Stimulated activated effector memory CD8-positive, alpha-beta T cell treated with anti-CD3 and anti-CD28 coated beads, Interleukin-12 subunit alpha, Interleukin-12 subunit beta, amount 100 ng/mL, for 72 hours (primary cell): ENCODE results near the gene PROC.

Source experiments
- ATAC-seq: fragments of 150-1000 bp; cut with Tn5 transposase; 2 replicates; pipeline ENCODE4 v1.10.0; 2021
- DNase-seq, 2 donors: peaks; one replicate each; pipeline ENCODE4 v3.0.0; 2021 to 2022; ENCODE audit warnings: low spot score in 2 of 2
- H3K27ac Mint-ChIP-seq: one replicate; pipeline ENCODE4 v1.8.0; 2022; ENCODE audit warnings: mild to moderate bottlenecking, mixed read lengths
- H3K36me3 Mint-ChIP-seq: one replicate; pipeline ENCODE4 v1.8.0; 2022; ENCODE audit warnings: mild to moderate bottlenecking, mixed read lengths
- H3K4me1 Mint-ChIP-seq: one replicate; pipeline ENCODE4 v1.8.0; 2022; ENCODE audit warnings: mixed read lengths
- H3K4me3 Mint-ChIP-seq: one replicate; pipeline ENCODE4 v1.8.0; 2022; ENCODE audit warnings: mild to moderate bottlenecking, mixed read lengths
- H3K9me3 Mint-ChIP-seq: one replicate; pipeline ENCODE4 v1.8.0; 2022; ENCODE audit warnings: mixed read lengths

Gene PROC

GRCh38 chr2:127418300-127419111, at the start of gene PROC:
Gene PROC (plus strand): TSS chr2:127418427. CDS start chr2:127419943, 1,516 bp downstream.
- Mint-ChIP-seq H3K27ac (no peak within 1 kb of the TSS), H3K4me3 (peak within 1 kb of the TSS; percentile 82), H3K36me3 (no peaks in the 10 kb centered on the region), H3K9me3 (no peaks in the 10 kb centered on the region), H3K4me1 (peaks cover 34% of the 10 kb centered on the region)
- DNase-seq: no peak
- no peak for ATAC-seq

GRCh38 chr2:127370010-127370409, 48.2 kb upstream of the PROC start:
- H3K4me3 Mint-ChIP-seq: no peak overlapping the region
- ATAC-seq (no peak), DNase-seq (no peak)
- H3K9me3 Mint-ChIP-seq: no peaks in the 10 kb centered on the region
- peaks cover 61% of the 10 kb centered on the region for H3K4me1 Mint-ChIP-seq
- H3K27ac Mint-ChIP-seq: no peak overlapping the region
- peaks cover 8% of the 10 kb centered on the region for H3K36me3 Mint-ChIP-seq

DNA sequence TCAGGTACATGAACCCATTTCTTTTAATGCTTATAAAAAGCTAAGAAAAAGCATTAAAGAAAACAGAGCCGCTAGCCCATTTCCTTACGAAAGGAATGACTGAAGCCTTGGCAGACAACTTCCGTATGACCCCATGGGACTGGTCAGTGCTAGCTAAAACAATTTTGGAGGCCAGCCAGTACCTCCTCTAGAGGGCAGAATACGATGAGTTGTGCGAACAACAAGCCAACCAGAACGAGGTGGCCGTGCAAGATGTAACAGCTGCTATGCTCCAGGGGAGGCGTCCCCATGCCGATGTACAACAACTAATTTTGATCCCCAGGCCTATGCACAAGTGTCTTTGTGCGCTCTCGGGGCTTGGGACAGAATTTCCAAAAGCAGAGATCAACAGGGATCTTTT, 47.2 kb upstream of the PROC start:
- Mint-ChIP-seq H3K4me3 (no peak overlapping the region), H3K36me3 (peaks cover 8% of the 10 kb centered on the region), H3K4me1 (peaks cover 58% of the 10 kb centered on the region), H3K9me3 (no peaks in the 10 kb centered on the region), H3K27ac (no peak overlapping the region)
- no peak for DNase-seq
- ATAC-seq: no peak

GRCh38 chr2:127373362-127374083, 44.7 kb upstream of the PROC start:
- DNase-seq (no peak), ATAC-seq (no peak)
- Mint-ChIP-seq H3K36me3 (peaks cover 8% of the 10 kb centered on the region), H3K4me3 (no peak overlapping the region), H3K4me1 (peaks cover 67% of the 10 kb centered on the region), H3K9me3 (no peaks in the 10 kb centered on the region), H3K27ac (no peak overlapping the region)

DNA sequence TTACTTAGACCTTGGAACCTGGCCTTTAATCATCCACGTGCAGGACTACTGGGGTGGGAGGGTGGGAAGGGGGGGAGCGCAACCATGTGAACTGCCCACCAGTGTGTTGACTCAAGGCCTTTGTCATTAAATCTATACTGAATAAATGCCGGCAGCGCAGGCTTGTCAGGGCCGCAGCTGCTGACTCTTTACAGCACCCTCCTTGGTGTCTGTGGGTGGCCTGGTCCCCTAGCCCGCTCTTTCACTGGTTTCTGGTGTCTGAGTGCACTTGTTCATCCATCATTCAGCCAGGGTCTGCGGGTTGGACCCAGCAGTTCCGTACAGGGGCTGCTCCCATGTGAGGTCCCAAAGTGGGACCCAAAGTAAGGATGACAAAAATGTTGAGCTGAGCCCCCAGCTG, 42.0 kb upstream of the PROC start:
- Mint-ChIP-seq H3K4me1 (peaks cover 67% of the 10 kb centered on the region), H3K27ac (no peak overlapping the region), H3K4me3 (no peak overlapping the region), H3K36me3 (no peaks in the 10 kb centered on the region), H3K9me3 (no peaks in the 10 kb centered on the region)
- ATAC-seq: no peak
- DNase-seq: no peak

GRCh38 chr2:127377262-127377661, 41.0 kb upstream of the PROC start:
- H3K4me1 Mint-ChIP-seq: peaks cover 68% of the 10 kb centered on the region
- DNase-seq (no peak), ATAC-seq (no peak)
- H3K9me3 Mint-ChIP-seq: no peaks in the 10 kb centered on the region
- no peaks in the 10 kb centered on the region for H3K36me3 Mint-ChIP-seq
- no peak overlapping the region for H3K27ac Mint-ChIP-seq
- no peak overlapping the region for H3K4me3 Mint-ChIP-seq

DNA sequence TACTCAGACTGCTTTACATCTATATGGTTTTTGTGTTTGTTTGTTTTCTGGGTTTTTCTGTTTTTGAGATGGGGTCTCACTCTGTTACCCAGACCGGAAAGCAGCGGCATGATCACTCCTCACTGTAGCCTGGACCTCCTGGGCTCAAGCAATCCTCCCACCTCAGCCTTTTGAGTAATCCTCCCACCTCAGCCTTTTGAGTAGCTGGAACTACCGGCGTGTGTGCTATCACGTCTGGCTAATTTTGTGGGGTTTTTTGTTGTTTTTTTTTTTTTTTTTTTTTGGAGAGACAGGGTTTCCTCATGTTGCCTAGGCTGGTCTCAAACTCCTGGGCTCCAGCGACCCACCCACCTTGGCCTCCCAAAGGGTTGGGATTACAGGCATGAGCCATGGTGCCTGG, 39.5 kb upstream of the PROC start:
- Mint-ChIP-seq H3K9me3 (no peaks in the 10 kb centered on the region), H3K4me1 (peaks cover 74% of the 10 kb centered on the region), H3K27ac (no peak overlapping the region), H3K4me3 (no peak overlapping the region), H3K36me3 (peaks cover 5% of the 10 kb centered on the region)
- DNase-seq: no peak
- ATAC-seq: peak; percentile 46

DNA sequence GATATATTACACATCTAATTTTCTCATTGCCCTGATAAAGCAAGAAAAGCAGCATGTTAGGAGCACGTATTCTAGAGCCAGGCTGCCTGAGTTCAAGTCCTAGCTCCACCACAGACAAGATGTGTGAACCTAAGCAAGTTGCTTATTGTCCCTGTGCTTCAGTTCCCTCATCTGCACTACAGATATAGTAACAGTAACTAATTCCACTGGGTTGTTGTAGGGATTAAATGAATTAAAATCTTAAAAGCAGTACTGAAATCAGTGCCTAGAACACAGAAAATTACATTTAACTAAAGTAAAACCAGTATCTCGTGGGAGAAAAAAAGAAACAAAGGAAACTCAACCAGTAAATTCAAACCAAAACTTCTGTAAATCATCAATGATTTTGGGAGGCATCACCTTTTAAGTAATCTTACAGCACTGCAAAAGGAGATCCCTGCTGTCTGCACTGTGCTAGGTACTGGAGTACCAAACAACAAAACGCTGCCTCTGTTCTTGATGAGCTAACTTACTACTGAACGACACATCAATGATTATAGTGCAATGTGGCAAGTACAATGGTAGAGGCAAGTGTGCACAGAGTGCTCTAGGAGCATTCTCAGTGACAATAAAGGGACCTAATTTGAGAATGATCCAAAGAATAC, 38.4 kb upstream of the PROC start:
- Mint-ChIP-seq H3K9me3 (no peaks in the 10 kb centered on the region), H3K36me3 (peaks cover 13% of the 10 kb centered on the region), H3K27ac (no peak overlapping the region), H3K4me3 (no peak overlapping the region), H3K4me1 (peaks cover 71% of the 10 kb centered on the region)
- peak in 1 of 2 donors; percentile 37 for DNase-seq
- ATAC-seq: peak; percentile 53

- H3K4me1 Mint-ChIP-seq: peaks cover 77% of the 10 kb centered on the region
- no peak overlapping the region for H3K4me3 Mint-ChIP-seq
- ATAC-seq: no peak
- H3K9me3 Mint-ChIP-seq: no peaks in the 10 kb centered on the region
- DNase-seq: no peak
- H3K27ac Mint-ChIP-seq: no peak overlapping the region
- H3K36me3 Mint-ChIP-seq: peaks cover 20% of the 10 kb centered on the region
Observed at GRCh38 chr2:127381762-127382161, 36.5 kb upstream of the PROC start.

- Mint-ChIP-seq H3K9me3 (no peaks in the 10 kb centered on the region), H3K36me3 (peaks cover 30% of the 10 kb centered on the region), H3K27ac (peak overlapping the region; percentile 64), H3K4me1 (peaks cover 74% of the 10 kb centered on the region), H3K4me3 (no peak overlapping the region)
- ATAC-seq: no peak
- DNase-seq: no peak
Observed at GRCh38 chr2:127382831-127383230, 35.4 kb upstream of the PROC start.

- Mint-ChIP-seq H3K4me1 (peaks cover 78% of the 10 kb centered on the region), H3K27ac (no peak overlapping the region), H3K36me3 (peaks cover 39% of the 10 kb centered on the region), H3K9me3 (no peaks in the 10 kb centered on the region), H3K4me3 (no peak overlapping the region)
- ATAC-seq: no peak
- DNase-seq: no peak
Observed at GRCh38 chr2:127384529-127384928, 33.7 kb upstream of the PROC start.

DNA sequence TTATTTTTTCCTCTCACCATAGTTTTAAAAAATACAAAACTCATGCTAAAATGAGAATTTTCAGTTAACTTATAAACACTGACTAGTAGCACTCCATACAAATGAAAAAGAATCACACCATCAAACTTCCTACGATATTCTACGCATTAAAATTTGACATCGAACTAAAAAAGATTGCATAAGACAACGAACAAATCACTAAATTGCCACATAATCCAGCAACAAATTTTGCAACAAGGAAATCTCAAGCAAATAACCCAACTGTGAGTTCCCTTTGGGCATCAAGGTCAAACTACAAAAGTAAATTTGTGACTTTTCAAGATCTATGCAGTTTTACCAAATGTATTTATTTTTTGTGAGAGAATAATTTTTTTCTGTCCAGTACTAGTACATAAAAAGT, 32.0 kb upstream of the PROC start:
- Mint-ChIP-seq H3K9me3 (no peaks in the 10 kb centered on the region), H3K4me3 (peak overlapping the region; percentile 80), H3K4me1 (peaks cover 77% of the 10 kb centered on the region), H3K36me3 (peaks cover 39% of the 10 kb centered on the region), H3K27ac (peak overlapping the region; percentile 99)
- ATAC-seq (no peak), DNase-seq (no peak)

DNA sequence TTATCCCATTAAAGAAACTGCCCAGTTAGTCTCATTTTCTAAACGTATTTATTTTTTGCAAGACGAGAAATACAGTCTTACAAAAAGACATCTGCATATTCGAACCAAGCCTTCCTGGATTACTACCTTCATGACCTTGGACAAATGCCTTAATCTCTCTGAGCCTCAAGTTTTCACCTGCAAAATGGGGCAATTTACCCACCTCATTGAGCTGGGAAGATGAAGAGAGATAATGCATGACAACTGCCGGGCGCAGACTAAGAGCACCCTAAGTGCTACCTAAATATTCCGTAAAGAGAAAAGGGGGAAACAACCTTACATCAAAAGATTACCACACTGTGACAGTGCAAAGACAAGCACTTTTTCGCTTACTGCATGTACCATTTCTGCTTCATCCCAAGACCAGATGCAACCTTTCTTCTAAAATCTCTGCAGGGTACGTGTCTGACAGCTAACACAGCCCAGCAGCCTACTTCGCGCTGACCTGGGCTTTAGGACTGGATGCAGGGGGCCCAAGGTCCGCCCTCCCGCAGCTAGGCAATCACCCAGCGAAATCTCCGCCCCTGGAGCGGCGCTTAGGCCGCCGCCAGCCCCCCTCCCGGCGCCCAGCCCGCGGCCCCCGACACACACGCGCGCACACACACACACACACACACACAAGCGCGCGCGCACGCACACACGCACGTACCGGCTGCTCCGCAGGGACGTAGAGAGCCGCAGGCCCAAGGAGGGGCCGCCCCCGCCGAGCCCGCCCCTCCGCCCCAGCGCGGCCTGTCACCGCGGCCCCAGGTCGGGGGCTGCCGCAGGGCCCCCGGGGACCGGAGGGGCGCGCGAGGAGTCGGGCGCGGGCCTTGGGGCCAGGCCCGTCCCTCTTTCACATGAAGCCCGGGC, 31.2 kb upstream of the PROC start:
- H3K4me1 Mint-ChIP-seq: peaks cover 71% of the 10 kb centered on the region
- peak overlapping the region; percentile 99 for H3K27ac Mint-ChIP-seq
- ATAC-seq (peak; percentile 83), DNase-seq (peak; percentile 71 to 85)
- H3K9me3 Mint-ChIP-seq: no peaks in the 10 kb centered on the region
- H3K36me3 Mint-ChIP-seq: peaks cover 39% of the 10 kb centered on the region
- H3K4me3 Mint-ChIP-seq: peak overlapping the region; percentile 80

GRCh38 chr2:127387655-127388422, 30.4 kb upstream of the PROC start, which contains the start of gene MAP3K2:
Gene MAP3K2 (minus strand): TSS chr2:127387975. CDS start chr2:127343129, 44,846 bp downstream.
- DNase-seq (peak; percentile 93 to 95), ATAC-seq (peak; percentile 85)
- Mint-ChIP-seq H3K36me3 (peaks cover 39% of the 10 kb centered on the region), H3K27ac (peak within 1 kb of the TSS; percentile 99), H3K4me1 (peaks cover 75% of the 10 kb centered on the region), H3K9me3 (no peaks in the 10 kb centered on the region), H3K4me3 (peak within 1 kb of the TSS; percentile 80)
